ENCODE results near the gene FRMD4A. TPM values are rescaled to one million over a fixed set of nuclear protein-coding genes. Genes with fewer than 3 reads are reported as not detected.

The FRMD4A gene
- total RNA-seq, 1 experiment from 2014 or later, result 19.6 TPM

DNA sequence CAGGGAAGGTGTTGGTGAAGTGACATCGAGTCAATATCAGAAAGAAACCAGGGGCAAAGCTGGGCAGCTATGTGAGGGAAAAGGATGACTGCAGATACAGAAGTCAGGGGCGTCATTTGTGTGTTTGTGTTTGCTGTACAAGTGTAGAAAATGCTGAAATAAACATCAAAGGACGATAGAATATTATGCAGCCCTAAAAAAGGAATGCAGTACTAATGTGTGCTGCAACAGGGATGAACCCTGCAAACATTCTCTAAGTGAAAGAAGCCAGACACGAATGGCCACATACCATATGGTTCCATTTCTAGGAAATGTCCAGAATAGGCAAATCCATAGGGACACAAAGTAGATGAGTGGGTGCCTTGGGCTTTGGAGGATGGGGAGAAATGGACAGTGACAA is 610.0 kb downstream of the FRMD4A start:
- no peak overlapping the region for H2BK15ac ChIP-seq (ENCODE audit: low read depth, low read length)
- no peaks in the 10 kb centered on the region for H3K9me3 ChIP-seq (ENCODE audit: control insufficient read depth, low read depth, low read length)
- H3K79me2 ChIP-seq (ENCODE audit: insufficient read depth, low read length), result no peaks in the 10 kb centered on the region
- H3K9ac ChIP-seq (ENCODE audit: extremely low read depth, insufficient read length, low read length), result no peak overlapping the region
- H2BK120ac ChIP-seq (ENCODE audit: low read depth, low read length, poor library complexity, severe bottlenecking), result no peak overlapping the region
- H2BK20ac ChIP-seq (ENCODE audit: low read depth, low read length, poor library complexity, severe bottlenecking), result no peak overlapping the region
- no peak overlapping the region for H3K56ac ChIP-seq (ENCODE audit: insufficient read length, low read depth, low read length)
- no peak overlapping the region for H3K23ac ChIP-seq (ENCODE audit: insufficient read length, low read depth, low read length)
- Mint-ChIP-seq H3K9me3 (no peaks in the 10 kb centered on the region; a peak in 1 of 5 replicates), H3K4me1 (peaks cover 11 to 14% of the 10 kb centered on the region in 2 experiments), H3K36me3 (ENCODE audit: insufficient read depth in 1 of 3, low read depth in 3 of 3) (peaks cover 0 to 6% (median 0%) of the 10 kb centered on the region in 3 experiments; a peak in 4 of 7 replicates), H3K27me3 (ENCODE audit: low read depth) (no peaks in the 10 kb centered on the region), H3K27ac (no peak overlapping the region; a peak in 1 of 7 replicates), H3K4me3 (no peak overlapping the region)
- no CpG with 5 or more reads among the region's 4 CpGs for WGBS (ENCODE audit: extremely low coverage, insufficient read length, low lambda C conversion rate)
- no peaks in the 10 kb centered on the region for H3K23me2 ChIP-seq (ENCODE audit: insufficient read length, low read depth, low read length, poor library complexity, severe bottlenecking)
- no peak overlapping the region for H3K4ac ChIP-seq (ENCODE audit: low read depth, low read length)
- no peak overlapping the region for H4K5ac ChIP-seq (ENCODE audit: insufficient read length, low read depth, low read length)
- no peaks in the 10 kb centered on the region for H3K79me1 ChIP-seq (ENCODE audit: insufficient read depth, low read depth, low read length, poor library complexity, severe bottlenecking)
- no peak overlapping the region for H2AFZ ChIP-seq (ENCODE audit: low read length)
- no peak overlapping the region for H3T11ph ChIP-seq (ENCODE audit: low read length)
- no peak overlapping the region for H2BK5ac ChIP-seq (ENCODE audit: insufficient read length, low read length)
- no peaks in the 10 kb centered on the region for H3K27me3 ChIP-seq (ENCODE audit: insufficient read depth, low read length)
- DNase-seq, result no peak
- no peaks in the 10 kb centered on the region for H4K20me1 ChIP-seq (ENCODE audit: control insufficient read depth, insufficient read depth, insufficient read length)
- no peak overlapping the region for H3K27ac ChIP-seq (ENCODE audit: insufficient read length, low read depth, low read length)
- no peak overlapping the region for H3K4me2 ChIP-seq (ENCODE audit: insufficient read depth, insufficient read length, low read length)
- no peak overlapping the region for H4K91ac ChIP-seq (ENCODE audit: insufficient read length, low read depth, low read length)
- H2BK12ac ChIP-seq (ENCODE audit: insufficient read length, low read depth, low read length), result no peak overlapping the region
- no peak overlapping the region for H4K8ac ChIP-seq (replicated peaks; ENCODE audit: insufficient read length, low read depth, low read length)
- no peak overlapping the region for H2AK5ac ChIP-seq (ENCODE audit: insufficient read length, low read length)
- no peak for TF ChIP-seq CTCF (conservative IDR thresholded peaks at IDR 0.05)
- no peaks in the 10 kb centered on the region for H3K4me1 ChIP-seq (ENCODE audit: insufficient read depth, low read length)
- no peak overlapping the region for H3K18ac ChIP-seq (ENCODE audit: insufficient read length, low read depth, low read length)
- H3K14ac ChIP-seq (ENCODE audit: insufficient read depth, low read length), result no peak overlapping the region

Measured in H9 (cell line).